HEK293 (cell line): Measurements from ENCODE around the gene CARD8.
A peak's percentile ranks its signal among the peaks of the same experiment; 100 is the strongest.
"Not testable (repeated sequence)": the region's sequence is repeated elsewhere in the genome, so short reads cannot be mapped to it uniquely, and the experiment has no call there.

ENCODE experiments used
- CTCF ChIA-PET: fragments of 350-600 bp; formaldehyde crosslinking; extraction: SDS; loops from one replicate; lab custom pipeline; 2021; ENCODE audit warnings: antibody characterized with exemption; lab: Yijun Ruan, JAX
- POLR2A ChIA-PET: fragments of 300-600 bp; formaldehyde crosslinking; extraction: SDS; loops from one replicate; lab custom pipeline; 2020; ENCODE audit warnings: antibody characterized with exemption, inconsistent platforms; lab: Yijun Ruan, JAX
- H3K27ac ChIP-seq: fragments of 200-500 bp; sonication (Bioruptor generic); 2 replicates; pipeline ENCODE4 v1.5.1; 2014; ENCODE audit warnings: low read depth, low read length, control low read depth, inconsistent platforms; ENCODE audit errors: extremely low read depth
- H3K36me3 ChIP-seq, 2 experiments: fragments of 200-500 bp in 1 of 2; sonication (Bioruptor generic) in 1 of 2; 1 replicate in 1 of 2; 2 replicates in 1 of 2; pipeline ENCODE4 v1.5.1; 2014 to 2017; ENCODE audit warnings: inconsistent platforms in 2 of 2, low read length in 2 of 2; ENCODE audit not compliant: control insufficient read depth in 2 of 2, insufficient read depth in 1 of 2
- H3K4me1 ChIP-seq: fragments of 200-500 bp; sonication (Bioruptor generic); 2 replicates; pipeline ENCODE4 v1.5.1; 2014; ENCODE audit warnings: mild to moderate bottlenecking, low read length, inconsistent platforms; ENCODE audit not compliant: control insufficient read depth, insufficient read depth
- H3K4me3 ChIP-seq: 2 replicates; pipeline ENCODE4 v1.5.1; 2011; ENCODE audit warnings: low read depth, mild to moderate bottlenecking, control low read depth, low read length, moderate library complexity
- H3K9me3 ChIP-seq: fragments of 200-500 bp; sonication (Bioruptor generic); 2 replicates; pipeline ENCODE4 v1.5.1; 2014; ENCODE audit warnings: low read depth, low read length, inconsistent platforms; ENCODE audit not compliant: control insufficient read depth, insufficient read depth
- ATF2 ChIP-seq: fragments of 450-650 bp; formaldehyde crosslinking; IDR thresholded peaks from 2 replicates; pipeline ENCODE4 v1.5.1; 2016; ENCODE audit warnings: missing biosample characterization, missing genetic modification characterization, low read depth
- FEZF1 ChIP-seq: fragments of 450-650 bp; formaldehyde crosslinking; IDR thresholded peaks from 2 replicates; pipeline ENCODE4 v1.5.1; 2016; ENCODE audit warnings: missing biosample characterization, missing genetic modification characterization
- KLF8 ChIP-seq: fragments of 450-650 bp; formaldehyde crosslinking; IDR thresholded peaks from 2 replicates; pipeline ENCODE4 v1.5.1; 2016; ENCODE audit warnings: missing biosample characterization, missing genetic modification characterization
- SCRT1 ChIP-seq: fragments of 450-650 bp; formaldehyde crosslinking; IDR thresholded peaks from 2 replicates; pipeline ENCODE4 v1.5.1; 2016; ENCODE audit warnings: missing biosample characterization, missing genetic modification characterization, borderline replicate concordance
- YY1 ChIP-seq: fragments of 450-650 bp; formaldehyde crosslinking; IDR thresholded peaks from 2 replicates; pipeline ENCODE4 v1.5.1; 2018; ENCODE audit warnings: missing biosample characterization, missing genetic modification characterization
- ZBTB20 ChIP-seq: fragments of 450-650 bp; formaldehyde crosslinking; IDR thresholded peaks from 2 replicates; pipeline ENCODE4 v1.5.1; 2016; ENCODE audit warnings: missing biosample characterization, missing genetic modification characterization
- ZNF10 ChIP-seq: fragments of 450-650 bp; formaldehyde crosslinking; IDR thresholded peaks from 2 replicates; pipeline ENCODE4 v1.5.1; 2017; ENCODE audit warnings: missing biosample characterization, missing genetic modification characterization
- ZNF16 ChIP-seq: fragments of 450-650 bp; formaldehyde crosslinking; IDR thresholded peaks from 2 replicates; pipeline ENCODE4 v1.5.1; 2016; ENCODE audit warnings: low read depth, missing biosample characterization, missing genetic modification characterization
- ZNF26 ChIP-seq: fragments of 450-650 bp; formaldehyde crosslinking; IDR thresholded peaks from 2 replicates; pipeline ENCODE4 v1.5.1; 2016; ENCODE audit warnings: missing biosample characterization, missing genetic modification characterization
- ZNF366 ChIP-seq: fragments of 450-650 bp; formaldehyde crosslinking; conservative IDR thresholded peaks from 2 replicates; pipeline ENCODE4 v1.5.1; 2016; ENCODE audit warnings: missing biosample characterization, missing genetic modification characterization
- ZNF394 ChIP-seq: fragments of 450-650 bp; formaldehyde crosslinking; IDR thresholded peaks from 2 replicates; pipeline ENCODE4 v1.5.1; 2016; ENCODE audit warnings: missing biosample characterization, missing genetic modification characterization, mild to moderate bottlenecking, moderate library complexity, borderline replicate concordance
- ZNF473 ChIP-seq: fragments of 450-650 bp; formaldehyde crosslinking; IDR thresholded peaks from 2 replicates; pipeline ENCODE4 v1.5.1; 2017; ENCODE audit warnings: missing biosample characterization, missing genetic modification characterization
- ZNF580 ChIP-seq: fragments of 450-650 bp; formaldehyde crosslinking; IDR thresholded peaks from 2 replicates; pipeline ENCODE4 v1.5.1; 2016; ENCODE audit warnings: missing biosample characterization, missing genetic modification characterization
- ZNF660 ChIP-seq: fragments of 450-650 bp; IDR thresholded peaks from 2 replicates; pipeline ENCODE4 v1.5.1; 2018; ENCODE audit warnings: missing biosample characterization, mild to moderate bottlenecking, missing genetic modification characterization
- ZNF677 ChIP-seq: fragments of 450-650 bp; IDR thresholded peaks from 2 replicates; pipeline ENCODE4 v1.5.0; 2018; ENCODE audit warnings: missing biosample characterization, mild to moderate bottlenecking, missing genetic modification characterization, moderate library complexity
- ZNF792 ChIP-seq: fragments of 450-650 bp; formaldehyde crosslinking; IDR thresholded peaks from 2 replicates; pipeline ENCODE4 v1.5.1; 2016; ENCODE audit warnings: missing biosample characterization, missing genetic modification characterization
- ZXDB ChIP-seq: fragments of 450-650 bp; formaldehyde crosslinking; IDR thresholded peaks from 2 replicates; pipeline ENCODE4 v1.5.1; 2016; ENCODE audit warnings: missing biosample characterization, missing genetic modification characterization
- TF ChIP-seq, protein P1 (sequence below): fragments of 450-650 bp; formaldehyde crosslinking; conservative IDR thresholded peaks from 2 replicates; pipeline ENCODE4 v1.5.1; 2016; ENCODE audit warnings: low read depth, missing biosample characterization, missing genetic modification characterization
- TF ChIP-seq, protein P2 (sequence below): fragments of 450-650 bp; formaldehyde crosslinking; IDR thresholded peaks from 2 replicates; pipeline ENCODE4 v1.5.1; 2016; ENCODE audit warnings: missing biosample characterization, missing genetic modification characterization
- TF ChIP-seq, protein P3 (sequence below): fragments of 450-650 bp; formaldehyde crosslinking; IDR thresholded peaks from 2 replicates; pipeline ENCODE4 v1.5.1; 2017; ENCODE audit warnings: missing biosample characterization, missing genetic modification characterization

CARD8 gene

DNA sequence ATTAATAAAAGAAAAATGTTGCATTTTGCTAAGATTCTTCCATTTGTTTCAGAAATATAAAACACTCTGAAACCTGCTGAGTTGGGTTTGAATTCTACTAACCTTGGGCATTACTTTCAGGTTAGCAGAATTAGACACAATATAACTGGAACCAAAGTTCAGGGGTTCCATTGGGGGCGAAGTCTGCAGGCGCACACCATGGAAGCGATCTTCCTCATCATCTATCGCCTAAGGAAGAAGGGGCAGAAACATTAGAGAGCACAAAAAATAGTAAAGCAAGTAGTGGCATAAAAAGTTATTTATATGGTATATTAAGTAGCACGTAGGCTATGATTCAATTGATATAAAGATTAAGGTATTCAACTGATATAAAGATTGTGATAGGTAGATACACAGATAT is 34.1 kb downstream of the CARD8 start:
- TF ChIP-seq ZNF792 (tag by site-specific recombination) (no peak), ZXDB (tag by site-specific recombination) (no peak), ZBTB20 (no peak)
- TF ChIP-seq, protein P1, sequence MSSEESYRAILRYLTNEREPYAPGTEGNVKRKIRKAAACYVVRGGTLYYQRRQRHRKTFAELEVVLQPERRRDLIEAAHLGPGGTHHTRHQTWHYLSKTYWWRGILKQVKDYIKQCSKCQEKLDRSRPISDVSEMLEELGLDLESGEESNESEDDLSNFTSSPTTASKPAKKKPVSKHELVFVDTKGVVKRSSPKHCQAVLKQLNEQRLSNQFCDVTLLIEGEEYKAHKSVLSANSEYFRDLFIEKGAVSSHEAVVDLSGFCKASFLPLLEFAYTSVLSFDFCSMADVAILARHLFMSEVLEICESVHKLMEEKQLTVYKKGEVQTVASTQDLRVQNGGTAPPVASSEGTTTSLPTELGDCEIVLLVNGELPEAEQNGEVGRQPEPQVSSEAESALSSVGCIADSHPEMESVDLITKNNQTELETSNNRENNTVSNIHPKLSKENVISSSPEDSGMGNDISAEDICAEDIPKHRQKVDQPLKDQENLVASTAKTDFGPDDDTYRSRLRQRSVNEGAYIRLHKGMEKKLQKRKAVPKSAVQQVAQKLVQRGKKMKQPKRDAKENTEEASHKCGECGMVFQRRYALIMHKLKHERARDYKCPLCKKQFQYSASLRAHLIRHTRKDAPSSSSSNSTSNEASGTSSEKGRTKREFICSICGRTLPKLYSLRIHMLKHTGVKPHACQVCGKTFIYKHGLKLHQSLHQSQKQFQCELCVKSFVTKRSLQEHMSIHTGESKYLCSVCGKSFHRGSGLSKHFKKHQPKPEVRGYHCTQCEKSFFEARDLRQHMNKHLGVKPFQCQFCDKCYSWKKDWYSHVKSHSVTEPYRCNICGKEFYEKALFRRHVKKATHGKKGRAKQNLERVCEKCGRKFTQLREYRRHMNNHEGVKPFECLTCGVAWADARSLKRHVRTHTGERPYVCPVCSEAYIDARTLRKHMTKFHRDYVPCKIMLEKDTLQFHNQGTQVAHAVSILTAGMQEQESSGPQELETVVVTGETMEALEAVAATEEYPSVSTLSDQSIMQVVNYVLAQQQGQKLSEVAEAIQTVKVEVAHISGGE = peak; percentile 87
- TF ChIP-seq, all 188 proteins: peak for 1
- Histone ChIP-seq H3K36me3 (peaks cover 8 to 15% of the 10 kb centered on the region in 2 experiments; a peak in 2 of 3 replicates), H3K4me3 (no peak overlapping the region), H3K4me1 (no peaks in the 10 kb centered on the region), H3K9me3 (no peaks in the 10 kb centered on the region), H3K27ac (no peak overlapping the region)
- POLR2A ChIA-PET = no interaction called here
- CTCF ChIA-PET = interaction anchor here (0.6 to 1.1 kb wide), 2 partner anchors 40 to 50 kb away, joined by 3 read pairs; no protein-coding TSS in a partner anchor

GRCh38 chr19:48220784-48221183 is 34.9 kb downstream of the CARD8 start:
- peaks cover 7 to 20% of the 10 kb centered on the region in 2 experiments; a peak in 2 of 3 replicates for H3K36me3 ChIP-seq
- H3K4me1 ChIP-seq, POLR2A ChIA-PET, H3K27ac ChIP-seq, H3K9me3 ChIP-seq, H3K4me3 ChIP-seq: not testable (repeated sequence)
- CTCF ChIA-PET = interaction anchor here (0.6 to 1.1 kb wide), 3 partner anchors 39 to 67 kb away, joined by 3 read pairs; no protein-coding TSS in a partner anchor
- peak; percentile 90 for TF ChIP-seq ZNF366 (tag by site-specific recombination)

- Histone ChIP-seq H3K36me3 (peaks cover 7 to 27% of the 10 kb centered on the region in 2 experiments; a peak in 2 of 3 replicates), H3K27ac (no peak overlapping the region), H3K9me3 (no peaks in the 10 kb centered on the region), H3K4me1 (no peaks in the 10 kb centered on the region), H3K4me3 (no peak overlapping the region)
- POLR2A ChIA-PET = interaction anchor here (0.8 to 1.2 kb wide), 3 partner anchors 10 to 37 kb away, joined by 4 to 6 read pairs (median 5); partner anchors contain the start of gene CARD8
- CTCF ChIA-PET = interaction anchor here (0.6 to 1.5 kb wide), 2 partner anchors 11 to 232 kb away, joined by 3 read pairs; no protein-coding TSS in a partner anchor
- TF ChIP-seq ZNF580 (no peak), SCRT1 (no peak), ZNF677 (tag by site-specific recombination) (no peak), ZNF473 (tag by site-specific recombination) (no peak), ATF2 (no peak), ZNF394 (tag by site-specific recombination) (no peak), ZNF26 (no peak), KLF8 (tag by site-specific recombination) (no peak), ZNF16 (tag by site-specific recombination) (no peak), ZNF792 (tag by site-specific recombination) (no peak), ZNF660 (tag by site-specific recombination) (no peak), ZNF10 (no peak), FEZF1 (tag by site-specific recombination) (no peak), YY1 (tag by site-specific recombination) (no peak)
- TF ChIP-seq, protein P2, sequence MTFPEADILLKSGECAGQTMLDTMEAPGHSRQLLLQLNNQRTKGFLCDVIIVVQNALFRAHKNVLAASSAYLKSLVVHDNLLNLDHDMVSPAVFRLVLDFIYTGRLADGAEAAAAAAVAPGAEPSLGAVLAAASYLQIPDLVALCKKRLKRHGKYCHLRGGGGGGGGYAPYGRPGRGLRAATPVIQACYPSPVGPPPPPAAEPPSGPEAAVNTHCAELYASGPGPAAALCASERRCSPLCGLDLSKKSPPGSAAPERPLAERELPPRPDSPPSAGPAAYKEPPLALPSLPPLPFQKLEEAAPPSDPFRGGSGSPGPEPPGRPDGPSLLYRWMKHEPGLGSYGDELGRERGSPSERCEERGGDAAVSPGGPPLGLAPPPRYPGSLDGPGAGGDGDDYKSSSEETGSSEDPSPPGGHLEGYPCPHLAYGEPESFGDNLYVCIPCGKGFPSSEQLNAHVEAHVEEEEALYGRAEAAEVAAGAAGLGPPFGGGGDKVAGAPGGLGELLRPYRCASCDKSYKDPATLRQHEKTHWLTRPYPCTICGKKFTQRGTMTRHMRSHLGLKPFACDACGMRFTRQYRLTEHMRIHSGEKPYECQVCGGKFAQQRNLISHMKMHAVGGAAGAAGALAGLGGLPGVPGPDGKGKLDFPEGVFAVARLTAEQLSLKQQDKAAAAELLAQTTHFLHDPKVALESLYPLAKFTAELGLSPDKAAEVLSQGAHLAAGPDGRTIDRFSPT (tag by site-specific recombination) = no peak
- TF ChIP-seq, protein P3, sequence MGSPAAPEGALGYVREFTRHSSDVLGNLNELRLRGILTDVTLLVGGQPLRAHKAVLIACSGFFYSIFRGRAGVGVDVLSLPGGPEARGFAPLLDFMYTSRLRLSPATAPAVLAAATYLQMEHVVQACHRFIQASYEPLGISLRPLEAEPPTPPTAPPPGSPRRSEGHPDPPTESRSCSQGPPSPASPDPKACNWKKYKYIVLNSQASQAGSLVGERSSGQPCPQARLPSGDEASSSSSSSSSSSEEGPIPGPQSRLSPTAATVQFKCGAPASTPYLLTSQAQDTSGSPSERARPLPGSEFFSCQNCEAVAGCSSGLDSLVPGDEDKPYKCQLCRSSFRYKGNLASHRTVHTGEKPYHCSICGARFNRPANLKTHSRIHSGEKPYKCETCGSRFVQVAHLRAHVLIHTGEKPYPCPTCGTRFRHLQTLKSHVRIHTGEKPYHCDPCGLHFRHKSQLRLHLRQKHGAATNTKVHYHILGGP (tag by site-specific recombination) = no peak
These were observed 36.7 kb downstream of the CARD8 start for GRCh38 chr19:48218997-48219396.
